T-helper 17 cell (primary cell): ENCODE measurements around the gene FGA. TPM values are rescaled to one million over a fixed set of nuclear protein-coding genes. Genes with fewer than 3 reads are reported as not detected.

ENCODE experiments used
- ATAC-seq: fragments of 150-1000 bp; cut with Tn5 transposase; 2 replicates; pipeline ENCODE4 v1.10.0; 2021; ENCODE audit warnings: mild to moderate bottlenecking, moderate library complexity
- DNase-seq, 3 donors: peaks; one replicate each; pipeline versions ENCODE4 v3.0.0 to v3.0.0-alpha.2; 2020 to 2021
- H3K9me3 ChIP-seq: one replicate; pipeline ENCODE4 v1.7.0; 2013; ENCODE audit warnings: low read length, mild to moderate bottlenecking; ENCODE audit not compliant: control insufficient read depth, poor library complexity, severe bottlenecking
- H3K27ac Mint-ChIP-seq: one replicate; pipeline ENCODE4 v1.8.0; 2022; ENCODE audit warnings: mild to moderate bottlenecking, moderate library complexity, mixed read lengths
- H3K27me3 Mint-ChIP-seq: one replicate; pipeline ENCODE4 v1.8.0; 2022; ENCODE audit warnings: mixed read lengths
- H3K36me3 Mint-ChIP-seq: one replicate; pipeline ENCODE4 v1.8.0; 2022; ENCODE audit warnings: low read depth, mixed read lengths
- H3K4me1 Mint-ChIP-seq: one replicate; pipeline ENCODE4 v1.8.0; 2022; ENCODE audit warnings: mild to moderate bottlenecking, mixed read lengths
- H3K4me3 Mint-ChIP-seq: one replicate; pipeline ENCODE4 v1.8.0; 2022; ENCODE audit warnings: mild to moderate bottlenecking, moderate library complexity, mixed read lengths
- total RNA-seq, 4 donors: library from RNA in 2 of 4; stranded (reverse) in 2 of 4; gene quantifications; one replicate each; pipeline ENCODE4 v1.2.3 and lab custom pipeline; 2022 to 2026

The FGA gene
- total RNA-seq, 2 donors from 2014 or later, result not detected

- Mint-ChIP-seq H3K27me3 (peaks cover 29% of the 10 kb centered on the region), H3K4me1 (peaks cover 2% of the 10 kb centered on the region), H3K4me3 (no peak overlapping the region), H3K27ac (no peak overlapping the region), H3K36me3 (peaks cover 2% of the 10 kb centered on the region)
- H3K9me3 ChIP-seq, result no peaks in the 10 kb centered on the region
- DNase-seq (no peak), ATAC-seq (no peak)
These were observed 6.9 kb downstream of the FGA start for GRCh38 chr4:154583677-154584076.

DNA sequence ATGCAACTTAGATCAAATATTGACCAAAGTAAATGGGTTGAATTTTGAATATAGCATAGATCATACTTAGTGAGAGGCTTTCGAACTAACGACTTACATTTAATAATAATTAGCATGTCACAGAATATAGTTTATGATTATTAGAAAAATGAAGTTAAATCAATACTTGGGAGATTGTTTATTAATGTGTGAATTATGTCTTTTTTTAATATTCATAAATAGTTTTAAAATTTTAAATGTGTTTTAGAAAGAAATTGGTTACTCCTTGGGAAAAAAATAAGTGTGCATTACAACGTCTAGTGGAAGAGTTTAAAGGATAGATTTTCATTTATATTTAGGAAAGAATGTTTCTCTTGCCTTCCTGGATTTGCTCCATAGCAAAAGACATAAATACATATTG, 7.3 kb downstream of the FGA start:
- peaks cover 2% of the 10 kb centered on the region for H3K36me3 Mint-ChIP-seq
- H3K27me3 Mint-ChIP-seq, result peaks cover 29% of the 10 kb centered on the region
- no peak overlapping the region for H3K27ac Mint-ChIP-seq
- H3K4me1 Mint-ChIP-seq, result peaks cover 2% of the 10 kb centered on the region
- DNase-seq (no peak), ATAC-seq (no peak)
- H3K9me3 ChIP-seq, result no peaks in the 10 kb centered on the region
- no peak overlapping the region for H3K4me3 Mint-ChIP-seq

DNA sequence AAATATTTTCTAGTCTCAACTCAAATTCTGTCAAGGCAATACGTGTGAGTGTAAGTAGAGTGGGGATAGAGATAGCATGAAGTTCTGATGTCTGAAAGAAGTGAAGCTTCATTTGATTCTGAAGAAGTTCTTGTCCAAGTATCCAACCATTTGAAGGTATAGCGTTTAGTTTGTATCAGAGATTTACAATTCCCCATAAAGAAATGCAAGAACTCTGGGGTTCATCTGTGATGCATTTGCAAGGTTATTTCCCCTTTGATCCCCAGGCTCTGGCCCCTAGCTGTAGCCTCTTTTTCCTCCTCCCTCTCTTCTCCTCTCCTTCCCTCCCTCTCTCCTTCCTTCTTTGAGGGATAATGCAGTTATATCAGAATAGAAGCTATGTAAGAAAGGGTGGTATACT, 7.8 kb downstream of the FGA start:
- no peaks in the 10 kb centered on the region for H3K9me3 ChIP-seq
- Mint-ChIP-seq H3K4me3 (no peak overlapping the region), H3K36me3 (peaks cover 2% of the 10 kb centered on the region), H3K27me3 (peaks cover 30% of the 10 kb centered on the region), H3K27ac (no peak overlapping the region), H3K4me1 (peaks cover 2% of the 10 kb centered on the region)
- ATAC-seq (no peak), DNase-seq (no peak)

GRCh38 chr4:154579927-154580326, 10.6 kb downstream of the FGA start:
- Mint-ChIP-seq H3K4me1 (no peaks in the 10 kb centered on the region), H3K36me3 (peaks cover 2% of the 10 kb centered on the region), H3K27ac (no peak overlapping the region), H3K27me3 (peaks cover 27% of the 10 kb centered on the region), H3K4me3 (no peak overlapping the region)
- no peaks in the 10 kb centered on the region for H3K9me3 ChIP-seq
- ATAC-seq (no peak), DNase-seq (no peak)

DNA sequence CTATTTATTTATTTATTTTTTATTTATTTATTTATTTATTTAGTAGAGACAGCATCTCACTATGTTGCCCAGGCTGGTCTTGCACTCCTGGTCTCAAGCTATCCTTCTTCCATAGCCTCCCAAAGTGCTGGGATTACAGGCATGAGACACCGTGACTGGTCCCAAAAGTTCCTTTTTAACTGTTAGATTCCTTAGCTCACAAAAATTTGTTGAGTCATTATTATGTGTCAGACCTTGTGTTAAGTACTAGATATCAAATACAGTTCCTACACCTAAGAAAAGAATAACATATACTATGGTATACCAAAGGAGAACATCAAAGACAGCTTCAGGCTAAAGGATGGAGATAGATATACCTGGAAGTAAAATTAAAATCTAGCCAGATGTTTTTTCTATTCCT, 11.6 kb downstream of the FGA start:
- Mint-ChIP-seq H3K4me3 (no peak overlapping the region), H3K4me1 (no peaks in the 10 kb centered on the region), H3K36me3 (peaks cover 2% of the 10 kb centered on the region), H3K27ac (no peak overlapping the region), H3K27me3 (peaks cover 28% of the 10 kb centered on the region)
- DNase-seq, result no peak
- no peak for ATAC-seq
- no peaks in the 10 kb centered on the region for H3K9me3 ChIP-seq

- Mint-ChIP-seq H3K4me1 (no peaks in the 10 kb centered on the region), H3K4me3 (no peak overlapping the region), H3K27me3 (peaks cover 28% of the 10 kb centered on the region), H3K27ac (no peak overlapping the region), H3K36me3 (peaks cover 2% of the 10 kb centered on the region)
- H3K9me3 ChIP-seq, result no peaks in the 10 kb centered on the region
- ATAC-seq (no peak), DNase-seq (no peak)
These were observed 13.2 kb downstream of the FGA start for GRCh38 chr4:154577324-154577723.

DNA sequence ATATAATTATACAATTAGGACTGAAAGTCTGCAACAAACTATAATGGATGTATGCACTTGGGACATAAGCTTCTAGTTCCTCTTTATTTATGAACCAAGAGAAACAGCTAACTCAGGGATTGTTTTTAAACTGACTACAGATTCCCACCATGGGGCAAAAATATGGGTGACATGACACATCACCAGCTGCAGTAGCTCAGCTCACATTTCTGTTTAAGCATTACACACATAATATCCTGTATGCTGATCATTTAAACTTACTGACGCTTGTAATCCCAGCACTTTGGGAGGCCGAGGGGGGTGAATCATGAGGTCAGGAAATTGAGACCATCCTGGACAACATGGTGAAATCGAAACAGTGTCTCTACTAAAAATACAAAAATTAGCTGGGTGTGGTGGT, 16.2 kb downstream of the FGA start:
- Mint-ChIP-seq H3K27me3 (peaks cover 25% of the 10 kb centered on the region), H3K27ac (no peak overlapping the region), H3K4me3 (no peak overlapping the region), H3K36me3 (no peaks in the 10 kb centered on the region), H3K4me1 (no peaks in the 10 kb centered on the region)
- no peaks in the 10 kb centered on the region for H3K9me3 ChIP-seq
- DNase-seq, result no peak
- no peak for ATAC-seq

DNA sequence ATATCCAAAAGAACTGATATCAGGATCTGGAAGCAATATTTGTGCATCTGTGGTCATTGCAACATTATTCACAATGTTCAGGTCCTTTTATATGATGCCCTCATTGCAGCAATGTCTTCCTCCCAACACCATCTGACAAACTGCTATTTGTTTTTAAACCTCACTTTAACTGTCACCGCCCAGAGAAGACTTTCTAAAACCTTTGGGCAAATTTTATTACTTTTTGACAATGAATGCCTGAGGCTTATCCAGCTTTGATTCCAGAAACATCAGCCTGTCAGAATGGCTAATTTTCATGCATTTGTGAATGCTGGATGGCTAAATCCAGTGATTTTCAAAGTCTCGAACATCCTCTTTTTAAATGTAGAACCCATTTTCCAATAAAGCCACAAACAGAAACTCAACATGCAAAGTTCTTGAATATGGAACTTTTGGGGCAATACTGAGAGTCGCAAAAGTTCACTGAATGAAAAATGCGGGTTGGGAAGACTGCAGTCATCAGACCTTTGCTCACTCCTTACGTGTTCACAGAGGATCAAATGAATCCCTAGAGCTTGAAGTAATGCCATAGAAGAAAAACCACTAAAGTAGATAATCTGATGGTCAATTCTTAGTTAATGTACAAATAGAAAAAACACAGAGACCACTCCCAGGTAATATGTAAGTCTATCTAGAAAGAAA, 17.2 kb downstream of the FGA start:
- ATAC-seq (no peak), DNase-seq (no peak)
- Mint-ChIP-seq H3K36me3 (no peaks in the 10 kb centered on the region), H3K27ac (no peak overlapping the region), H3K4me1 (no peaks in the 10 kb centered on the region), H3K4me3 (no peak overlapping the region), H3K27me3 (peaks cover 25% of the 10 kb centered on the region)
- H3K9me3 ChIP-seq, result no peaks in the 10 kb centered on the region

DNA sequence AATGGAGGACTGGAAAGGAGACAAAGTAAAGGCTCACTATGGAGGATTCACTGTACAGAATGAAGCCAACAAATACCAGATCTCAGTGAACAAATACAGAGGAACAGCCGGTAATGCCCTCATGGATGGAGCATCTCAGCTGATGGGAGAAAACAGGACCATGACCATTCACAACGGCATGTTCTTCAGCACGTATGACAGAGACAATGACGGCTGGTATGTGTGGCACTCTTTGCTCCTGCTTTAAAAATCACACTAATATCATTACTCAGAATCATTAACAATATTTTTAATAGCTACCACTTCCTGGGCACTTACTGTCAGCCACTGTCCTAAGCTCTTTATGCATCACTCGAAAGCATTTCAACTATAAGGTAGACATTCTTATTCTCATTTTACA, 21.0 kb downstream of the FGA start:
- H3K4me3 Mint-ChIP-seq, result no peak overlapping the region
- H3K9me3 ChIP-seq, result no peaks in the 10 kb centered on the region
- ATAC-seq (no peak), DNase-seq (no peak)
- no peaks in the 10 kb centered on the region for H3K36me3 Mint-ChIP-seq
- peaks cover 6% of the 10 kb centered on the region for H3K27me3 Mint-ChIP-seq
- no peaks in the 10 kb centered on the region for H3K4me1 Mint-ChIP-seq
- H3K27ac Mint-ChIP-seq, result no peak overlapping the region

- ATAC-seq, result no peak
- no peak overlapping the region for H3K4me3 Mint-ChIP-seq
- DNase-seq, result no peak
- no peaks in the 10 kb centered on the region for H3K36me3 Mint-ChIP-seq
- no peaks in the 10 kb centered on the region for H3K4me1 Mint-ChIP-seq
- H3K27me3 Mint-ChIP-seq, result peaks cover 6% of the 10 kb centered on the region
- no peaks in the 10 kb centered on the region for H3K9me3 ChIP-seq
- no peak overlapping the region for H3K27ac Mint-ChIP-seq
These were observed 21.5 kb downstream of the FGA start for GRCh38 chr4:154569028-154569427.

DNA sequence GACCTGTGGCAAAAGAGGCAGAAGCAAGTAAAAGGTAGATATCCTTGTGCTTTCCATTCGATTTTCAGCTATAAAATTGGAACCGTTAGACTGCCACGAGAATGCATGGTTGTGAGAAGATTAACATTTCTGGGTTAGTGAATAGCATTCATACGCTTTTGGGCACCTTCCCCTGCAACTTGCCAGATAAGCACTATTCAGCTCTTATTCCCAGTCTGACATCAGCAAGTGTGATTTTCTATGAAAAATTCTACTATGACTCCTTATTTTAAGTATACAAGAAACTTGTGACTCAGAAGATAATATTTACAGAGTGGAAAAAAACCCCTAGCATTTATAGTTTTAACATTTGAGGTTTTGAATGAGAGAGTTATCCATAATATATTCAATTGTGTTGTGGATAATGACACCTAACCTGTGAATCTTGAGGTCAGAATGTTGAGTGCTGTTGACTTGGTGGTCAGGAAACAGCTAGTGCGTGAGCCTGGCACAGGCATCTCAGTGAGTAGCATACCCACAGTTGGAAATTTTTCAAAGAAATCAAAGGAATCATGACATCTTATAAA, 23.8 kb downstream of the FGA start:
- DNase-seq (no peak), ATAC-seq (no peak)
- no peak overlapping the region for H3K4me3 Mint-ChIP-seq
- no peaks in the 10 kb centered on the region for H3K36me3 Mint-ChIP-seq
- H3K27me3 Mint-ChIP-seq, result peaks cover 6% of the 10 kb centered on the region
- H3K27ac Mint-ChIP-seq, result no peak overlapping the region
- H3K4me1 Mint-ChIP-seq, result no peaks in the 10 kb centered on the region
- H3K9me3 ChIP-seq, result no peaks in the 10 kb centered on the region

DNA sequence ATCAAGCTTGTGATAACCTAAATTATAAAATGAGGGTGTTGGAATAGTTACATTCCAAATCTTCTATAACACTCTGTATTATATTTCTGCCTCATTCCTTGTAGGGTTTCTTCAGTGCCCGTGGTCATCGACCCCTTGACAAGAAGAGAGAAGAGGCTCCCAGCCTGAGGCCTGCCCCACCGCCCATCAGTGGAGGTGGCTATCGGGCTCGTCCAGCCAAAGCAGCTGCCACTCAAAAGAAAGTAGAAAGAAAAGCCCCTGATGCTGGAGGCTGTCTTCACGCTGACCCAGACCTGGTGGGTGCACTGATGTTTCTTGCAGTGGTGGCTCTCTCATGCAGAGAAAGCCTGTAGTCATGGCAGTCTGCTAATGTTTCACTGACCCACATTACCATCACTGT, 24.8 kb downstream of the FGA start:
- no peaks in the 10 kb centered on the region for H3K36me3 Mint-ChIP-seq
- ATAC-seq (no peak), DNase-seq (no peak)
- H3K27ac Mint-ChIP-seq, result no peak overlapping the region
- no peaks in the 10 kb centered on the region for H3K9me3 ChIP-seq
- H3K4me1 Mint-ChIP-seq, result no peaks in the 10 kb centered on the region
- peaks cover 10% of the 10 kb centered on the region for H3K27me3 Mint-ChIP-seq
- no peak overlapping the region for H3K4me3 Mint-ChIP-seq

DNA sequence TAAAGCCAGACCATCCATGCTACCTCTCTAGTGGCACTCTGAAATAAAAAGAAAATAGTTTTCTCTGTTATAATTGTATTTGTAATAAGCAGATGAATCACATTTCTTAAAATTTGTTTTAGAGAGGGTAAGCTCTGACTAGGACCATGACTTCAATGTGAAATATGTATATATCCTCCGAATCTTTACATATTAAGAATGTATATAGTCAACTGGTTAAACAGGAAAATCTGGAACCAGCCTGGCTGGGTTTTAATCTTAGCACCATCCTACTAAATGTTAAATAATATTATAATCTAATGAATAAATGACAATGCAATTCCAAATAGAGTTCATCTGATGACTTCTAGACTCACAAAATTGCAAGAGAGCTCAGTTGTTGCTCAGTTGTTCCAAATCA, 26.2 kb downstream of the FGA start:
- no peak overlapping the region for H3K4me3 Mint-ChIP-seq
- H3K4me1 Mint-ChIP-seq, result peaks cover 10% of the 10 kb centered on the region
- DNase-seq, result no peak
- no peaks in the 10 kb centered on the region for H3K36me3 Mint-ChIP-seq
- H3K9me3 ChIP-seq, result no peaks in the 10 kb centered on the region
- peaks cover 18% of the 10 kb centered on the region for H3K27me3 Mint-ChIP-seq
- no peak overlapping the region for H3K27ac Mint-ChIP-seq
- ATAC-seq, result no peak

DNA sequence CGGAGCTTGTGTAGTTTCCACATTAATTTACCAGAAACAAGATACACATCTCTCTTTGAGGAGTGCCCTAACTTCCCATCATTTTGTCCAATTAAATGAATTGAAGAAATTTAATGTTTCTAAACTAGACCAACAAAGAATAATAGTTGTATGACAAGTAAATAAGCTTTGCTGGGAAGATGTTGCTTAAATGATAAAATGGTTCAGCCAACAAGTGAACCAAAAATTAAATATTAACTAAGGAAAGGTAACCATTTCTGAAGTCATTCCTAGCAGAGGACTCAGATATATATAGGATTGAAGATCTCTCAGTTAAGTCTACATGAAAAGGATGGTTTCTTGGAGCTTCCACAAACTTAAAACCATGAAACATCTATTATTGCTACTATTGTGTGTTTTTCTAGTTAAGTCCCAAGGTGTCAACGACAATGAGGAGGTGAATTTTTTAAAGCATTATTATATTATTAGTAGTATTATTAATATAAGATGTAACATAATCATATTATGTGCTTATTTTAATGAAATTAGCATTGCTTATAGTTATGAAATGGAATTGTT, 27.8 kb downstream of the FGA start, which contains the start of gene FGB:
Gene FGB (plus strand): TSS at position 315 of the 558 bp plus-strand sequence. CDS start 8 bp downstream, at position 323.
- ATAC-seq, result no peak

More for the DNA sequence above, 27.8 kb downstream of the FGA start, which contains the start of gene FGB:
- H3K36me3 Mint-ChIP-seq, result no peaks in the 10 kb centered on the region
- H3K4me3 Mint-ChIP-seq, result no peak within 1 kb of the TSS
- H3K4me1 Mint-ChIP-seq, result peaks cover 10% of the 10 kb centered on the region
- no peak for DNase-seq
- H3K27me3 Mint-ChIP-seq, result peaks cover 22% of the 10 kb centered on the region
- no peaks in the 10 kb centered on the region for H3K9me3 ChIP-seq
- no peak within 1 kb of the TSS for H3K27ac Mint-ChIP-seq
